HEK293T (cell line): ENCODE results near the gene CRHR1.

Experiments used
- FOXM1 ChIP-seq: fragments of 450-650 bp; IDR thresholded peaks from 2 replicates; pipeline ENCODE4 v1.6.1; 2017; ENCODE audit warnings: mild to moderate bottlenecking, borderline replicate concordance
- NFRKB ChIP-seq: fragments of 450-650 bp; IDR thresholded peaks from 2 replicates; pipeline ENCODE4 v1.6.1; 2016; ENCODE audit warnings: mild to moderate bottlenecking, moderate library complexity

DNA sequence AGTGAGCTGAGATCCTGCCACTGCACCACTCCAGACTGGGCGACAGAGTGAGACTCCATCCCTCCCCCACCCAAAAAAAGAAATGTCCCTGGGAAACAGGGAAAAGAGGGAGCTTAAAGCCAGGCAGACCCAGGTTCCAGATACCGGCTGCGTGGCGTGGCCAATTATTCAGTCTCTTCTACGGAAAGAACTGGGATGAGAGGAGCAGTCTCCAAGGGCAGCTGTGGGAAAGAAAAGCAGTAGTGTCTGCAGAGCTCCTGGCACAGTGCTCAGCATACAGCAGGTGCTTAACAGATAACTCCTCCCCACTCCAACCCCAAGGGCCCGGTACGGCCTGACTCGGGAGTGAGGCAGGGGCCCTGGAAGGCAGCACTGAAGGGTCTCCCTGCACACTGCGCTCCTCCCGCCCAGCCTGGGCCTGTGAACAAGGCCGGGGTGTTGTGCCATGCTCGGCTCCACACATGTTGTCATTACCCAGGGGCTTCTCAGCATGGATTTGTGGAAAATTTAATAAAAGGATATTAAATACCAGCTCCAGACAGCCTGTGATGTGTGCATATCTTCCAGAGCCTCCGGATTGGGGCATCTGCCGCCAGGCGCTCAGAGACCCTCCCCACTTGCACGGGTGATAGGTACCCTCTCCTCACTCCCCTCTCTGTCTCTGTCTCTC lies 42.9 kb downstream of the CRHR1 start:
- no peak for TF ChIP-seq NFRKB
- no peak for TF ChIP-seq FOXM1
